HG03095 (cell line): ENCODE measurements around the gene EMX1.

Experiments used
- ATAC-seq: cut with Tn5 transposase; IDR thresholded peaks from one replicate; pipeline ENCODE4 v1.9.1; 2021; ENCODE audit warnings: moderate library complexity; ENCODE audit not compliant: unreplicated experiment

EMX1 gene

DNA sequence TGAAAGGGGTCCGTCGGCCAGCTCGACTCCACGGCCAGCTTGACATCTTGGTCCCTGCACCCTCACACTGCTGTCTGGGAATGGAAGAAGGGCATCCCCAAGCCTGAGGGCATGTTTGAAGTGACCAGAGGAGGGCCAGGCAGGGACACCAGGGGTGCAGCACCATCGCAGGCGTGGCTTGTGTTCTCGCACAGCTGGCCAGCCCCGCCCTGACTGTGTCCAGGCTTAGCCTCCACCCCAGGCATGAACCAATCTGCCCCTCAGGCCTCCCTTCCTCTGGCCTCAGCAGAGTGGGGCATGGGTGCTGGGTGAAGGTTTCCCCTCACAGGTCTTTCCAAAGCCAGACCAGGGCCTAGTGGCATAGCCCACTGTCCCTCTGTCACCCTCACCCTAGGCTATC, 25.0 kb downstream of the EMX1 start:
- no peak for ATAC-seq

DNA sequence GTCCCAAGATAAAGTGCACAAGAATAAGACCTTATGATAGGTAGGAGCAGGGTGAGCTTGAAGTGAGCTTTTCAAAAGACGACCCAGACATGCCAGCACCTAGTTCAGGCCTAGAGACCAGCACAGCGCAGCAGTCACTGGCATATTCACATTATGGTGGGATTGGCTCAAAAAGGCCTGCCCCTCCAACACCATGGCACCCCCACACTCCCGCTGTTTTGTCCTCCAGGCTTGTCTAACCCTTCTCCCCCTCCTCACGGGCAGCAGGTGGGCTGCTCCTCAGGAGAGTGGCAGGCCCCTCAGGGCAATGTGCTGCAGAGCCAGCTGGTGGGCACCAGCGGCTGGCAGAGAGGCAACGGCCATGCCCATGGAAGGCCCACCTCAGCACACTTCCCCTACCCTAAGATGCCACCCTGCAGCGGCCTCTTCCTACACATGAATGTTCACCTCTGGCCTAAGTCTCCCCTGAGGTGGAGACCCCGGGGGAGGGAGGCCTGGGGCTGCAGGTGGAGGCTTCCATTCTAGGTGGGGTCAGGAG, 25.6 kb downstream of the EMX1 start:
- no peak for ATAC-seq

DNA sequence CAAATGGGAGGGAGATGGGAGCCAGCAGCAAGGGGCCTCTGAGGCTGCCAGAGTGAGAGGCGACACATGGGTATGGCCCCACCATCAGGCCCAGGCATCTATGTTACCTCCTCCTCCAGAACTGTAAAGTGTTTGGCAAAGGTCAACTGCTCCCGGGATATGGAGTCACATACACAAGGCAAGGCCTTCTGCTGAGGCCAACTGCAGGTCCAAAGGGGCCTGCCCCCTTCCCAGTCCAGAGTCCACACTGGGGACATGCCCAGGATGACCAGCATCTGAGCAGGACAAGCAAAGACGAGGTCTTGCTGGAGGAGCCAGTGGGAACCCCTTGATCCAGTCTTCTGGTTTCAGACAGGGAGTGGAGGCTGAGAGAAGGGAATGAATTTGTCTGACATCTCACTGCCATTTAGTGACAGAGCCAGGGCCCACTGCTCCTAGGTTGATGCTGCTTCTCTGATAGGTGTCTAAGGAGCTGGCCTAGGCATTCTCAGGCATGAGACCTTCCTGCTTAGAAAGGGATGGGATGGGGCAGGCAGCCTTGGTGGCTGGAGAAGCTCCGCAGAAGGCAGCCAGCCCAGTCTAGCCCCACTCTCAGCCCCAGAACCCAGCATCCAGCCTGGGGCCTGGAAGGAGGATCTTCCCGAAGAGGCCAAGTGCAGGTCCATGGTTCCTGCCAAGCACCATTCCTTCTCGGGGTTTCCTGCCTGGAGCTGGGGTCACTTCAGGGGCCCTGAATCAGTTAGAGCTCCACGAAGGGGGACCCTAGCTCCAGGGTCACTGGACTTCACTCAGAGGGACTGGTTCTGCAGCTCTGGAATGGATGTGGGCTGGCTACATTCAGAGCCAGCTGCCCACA, 26.4 kb downstream of the EMX1 start:
- no peak for ATAC-seq

DNA sequence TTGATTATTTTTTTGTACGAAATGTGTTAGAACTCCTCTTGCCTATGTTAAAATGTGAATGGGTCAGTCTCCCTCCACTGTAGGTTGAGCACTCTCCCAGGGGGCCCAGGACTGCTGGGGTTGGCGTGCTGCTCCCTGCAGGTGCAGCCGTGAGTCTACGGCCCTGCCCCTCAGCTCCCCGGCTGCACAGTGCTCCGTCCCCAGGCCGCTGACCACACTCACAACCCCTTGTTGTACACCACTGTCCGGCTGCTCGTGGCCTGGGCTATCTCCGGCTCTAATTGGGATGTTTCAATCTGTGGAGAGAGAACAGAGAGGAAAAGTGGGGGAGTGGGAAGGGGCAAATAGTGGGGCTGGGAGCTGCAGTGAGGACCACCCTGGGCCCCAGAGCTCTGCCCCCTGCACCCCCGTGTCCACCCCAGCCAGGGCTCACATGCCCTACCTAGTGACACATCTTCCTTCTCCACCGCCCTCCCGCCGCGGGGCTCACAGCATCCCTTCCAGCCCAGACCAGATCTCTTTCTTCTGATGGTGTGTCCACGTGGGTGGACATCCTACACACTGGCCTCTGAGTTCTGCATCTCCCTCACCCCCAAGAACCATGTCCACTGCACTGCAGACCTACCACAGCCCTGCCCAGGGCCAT, 27.6 kb downstream of the EMX1 start:
- ATAC-seq: no peak

DNA sequence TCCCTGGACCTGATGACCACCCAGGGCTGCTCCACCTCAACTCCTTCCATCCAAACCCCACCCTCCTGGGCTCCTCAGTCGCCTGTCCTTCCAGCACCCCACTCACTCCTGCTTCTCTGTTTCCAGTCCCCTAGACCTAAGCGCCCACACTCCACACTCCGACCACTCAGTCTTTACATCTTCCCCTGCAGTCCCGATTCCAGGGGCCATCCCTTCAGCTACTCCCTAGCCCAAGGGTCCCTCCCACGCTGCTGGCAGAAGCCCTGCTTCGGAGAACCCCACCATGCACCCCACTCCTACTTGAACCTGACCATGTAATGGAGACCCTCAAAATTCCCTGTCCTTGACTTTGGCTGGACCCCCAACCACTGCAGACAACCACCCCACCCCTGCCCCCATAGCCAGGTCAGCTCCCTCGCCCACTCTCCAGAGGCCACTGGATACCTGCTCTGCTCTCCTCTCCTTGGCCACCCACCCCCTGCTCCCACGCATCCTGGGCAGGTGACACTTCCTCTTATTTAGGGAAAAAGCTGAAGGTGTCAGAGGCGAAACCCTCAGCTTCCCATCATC, 28.2 kb downstream of the EMX1 start:
- no peak for ATAC-seq

DNA sequence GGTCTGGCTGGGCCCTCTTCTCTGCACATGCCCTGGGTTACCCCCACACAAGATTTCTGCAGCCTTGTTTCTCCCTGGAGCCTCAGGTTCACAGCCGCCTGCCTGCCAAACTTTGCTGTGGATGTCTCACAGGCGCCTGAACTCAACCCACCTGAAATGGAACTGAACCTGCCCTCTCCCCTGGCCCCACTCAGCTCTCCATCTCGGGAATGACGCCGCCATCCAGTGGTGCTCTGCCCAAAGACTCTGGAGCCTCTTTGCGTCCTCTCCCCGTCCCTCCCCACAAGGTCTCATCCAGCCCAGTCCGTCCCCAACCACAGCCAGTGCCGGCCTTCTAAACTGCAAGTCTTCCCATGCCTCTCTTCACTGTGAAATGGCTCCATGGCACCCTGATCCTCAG, 29.1 kb downstream of the EMX1 start:
- no peak for ATAC-seq

DNA sequence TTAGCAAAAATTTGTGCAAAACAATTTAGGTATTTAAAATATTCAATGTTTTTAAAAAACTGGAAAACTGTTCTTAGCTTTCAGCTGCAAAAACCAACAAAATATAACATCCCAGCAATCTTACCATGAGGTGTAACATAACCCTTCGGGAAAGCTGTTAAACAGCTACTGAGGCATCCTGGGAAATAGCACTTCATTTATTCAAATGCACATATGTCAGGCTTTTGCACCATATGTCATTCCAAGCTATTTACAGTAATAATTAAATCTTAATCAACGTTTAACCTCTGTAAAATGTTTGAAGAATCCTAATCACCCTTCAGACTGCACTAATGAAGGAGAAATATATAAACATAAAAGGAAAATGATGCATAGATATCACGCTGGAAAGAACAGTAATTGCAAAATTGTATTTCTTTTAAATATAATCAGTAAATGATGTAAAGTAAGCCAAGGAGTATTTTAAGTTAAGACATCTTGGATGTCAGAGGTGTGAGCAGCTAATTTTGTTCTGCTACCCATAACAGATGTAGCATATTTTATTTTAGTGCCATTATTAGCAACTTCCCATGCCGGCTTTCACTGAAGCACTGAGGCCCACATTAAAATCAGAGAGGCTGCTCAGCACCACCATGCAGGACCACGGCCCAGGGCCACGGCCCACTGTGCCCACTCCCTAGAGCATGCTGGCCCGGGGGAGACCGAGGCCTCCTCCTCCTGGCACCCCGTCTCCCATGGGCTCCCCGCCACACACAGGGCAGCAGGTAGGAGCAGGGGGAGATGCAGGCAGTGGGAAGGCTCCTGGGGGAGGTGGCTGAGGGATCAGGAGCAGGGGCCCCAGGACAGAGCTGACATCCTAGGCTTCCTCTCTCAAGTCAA, 30.9 kb downstream of the EMX1 start:
- no peak for ATAC-seq

DNA sequence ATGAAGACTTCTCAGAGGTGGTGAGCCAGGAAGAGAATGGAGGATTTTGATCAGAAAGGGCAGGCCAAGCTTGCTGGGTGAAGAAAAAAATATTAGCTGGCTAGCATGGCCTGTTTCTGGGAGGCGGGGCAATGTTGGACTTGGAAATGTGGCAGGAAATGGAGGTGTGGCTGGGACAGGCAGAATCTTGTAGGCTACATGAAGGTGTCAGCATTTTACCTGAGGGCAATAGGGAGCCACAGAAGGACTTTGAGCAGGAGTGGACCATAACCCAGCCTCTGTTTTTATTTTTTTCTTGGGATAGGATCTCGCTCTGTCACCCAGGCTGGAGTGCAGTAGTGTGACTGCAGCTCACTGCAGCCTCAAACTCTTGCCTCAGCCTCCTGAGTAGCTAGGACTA, 31.7 kb downstream of the EMX1 start:
- no peak for ATAC-seq

DNA sequence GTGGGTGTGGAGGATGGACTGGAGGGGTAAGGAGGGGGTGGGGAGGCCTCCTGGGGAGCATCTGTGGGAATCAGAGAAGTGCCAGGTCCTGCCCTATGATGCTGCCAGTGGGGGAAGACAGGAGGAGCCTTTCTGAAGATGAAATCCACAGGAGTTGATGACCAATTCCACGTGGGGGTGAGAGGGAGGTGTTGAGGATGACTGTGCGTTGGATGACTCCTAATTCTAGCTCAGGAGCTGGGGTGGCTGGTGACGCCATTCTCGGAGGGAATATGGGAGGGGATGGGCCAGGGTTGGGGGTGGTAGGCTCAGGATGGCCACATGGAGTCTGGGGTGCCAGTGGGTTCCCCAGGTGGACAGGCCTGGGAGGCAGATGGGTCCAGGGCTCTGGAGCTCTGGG, 32.3 kb downstream of the EMX1 start:
- ATAC-seq: no peak

DNA sequence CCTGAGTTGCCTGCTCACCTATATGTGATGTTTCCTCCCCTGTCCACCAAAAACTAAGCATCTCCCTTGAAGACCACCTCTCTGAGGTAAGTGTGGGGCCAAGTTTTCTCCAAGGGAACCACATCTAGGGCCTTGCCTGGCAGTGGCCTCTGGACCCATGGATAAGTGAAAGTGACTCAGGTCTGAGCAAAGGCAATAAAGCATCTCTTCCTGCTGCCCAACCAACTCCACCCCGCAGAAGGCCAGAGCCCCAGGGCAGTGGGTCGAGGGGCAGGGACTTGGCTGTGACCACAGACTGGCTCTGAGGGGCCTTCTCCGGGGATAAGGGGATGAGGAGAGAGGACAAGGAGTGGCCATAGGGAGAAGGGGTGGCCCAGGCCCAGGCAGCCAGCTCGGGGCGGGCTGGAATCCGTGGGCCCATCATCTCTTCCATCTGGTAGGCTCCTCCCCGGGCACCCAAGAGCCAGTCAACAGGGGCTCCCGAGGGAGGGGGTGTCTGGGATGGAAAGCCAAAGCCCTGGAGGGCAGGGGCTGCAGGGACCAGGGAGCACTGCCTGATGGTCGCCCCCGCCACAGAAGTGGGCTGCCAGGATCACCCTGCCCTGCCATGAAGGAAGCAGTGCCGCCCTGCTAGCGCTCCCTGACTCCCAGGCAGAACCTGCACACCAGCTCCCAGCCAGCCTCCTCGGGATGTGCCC, 33.4 kb downstream of the EMX1 start:
- ATAC-seq: no peak

DNA sequence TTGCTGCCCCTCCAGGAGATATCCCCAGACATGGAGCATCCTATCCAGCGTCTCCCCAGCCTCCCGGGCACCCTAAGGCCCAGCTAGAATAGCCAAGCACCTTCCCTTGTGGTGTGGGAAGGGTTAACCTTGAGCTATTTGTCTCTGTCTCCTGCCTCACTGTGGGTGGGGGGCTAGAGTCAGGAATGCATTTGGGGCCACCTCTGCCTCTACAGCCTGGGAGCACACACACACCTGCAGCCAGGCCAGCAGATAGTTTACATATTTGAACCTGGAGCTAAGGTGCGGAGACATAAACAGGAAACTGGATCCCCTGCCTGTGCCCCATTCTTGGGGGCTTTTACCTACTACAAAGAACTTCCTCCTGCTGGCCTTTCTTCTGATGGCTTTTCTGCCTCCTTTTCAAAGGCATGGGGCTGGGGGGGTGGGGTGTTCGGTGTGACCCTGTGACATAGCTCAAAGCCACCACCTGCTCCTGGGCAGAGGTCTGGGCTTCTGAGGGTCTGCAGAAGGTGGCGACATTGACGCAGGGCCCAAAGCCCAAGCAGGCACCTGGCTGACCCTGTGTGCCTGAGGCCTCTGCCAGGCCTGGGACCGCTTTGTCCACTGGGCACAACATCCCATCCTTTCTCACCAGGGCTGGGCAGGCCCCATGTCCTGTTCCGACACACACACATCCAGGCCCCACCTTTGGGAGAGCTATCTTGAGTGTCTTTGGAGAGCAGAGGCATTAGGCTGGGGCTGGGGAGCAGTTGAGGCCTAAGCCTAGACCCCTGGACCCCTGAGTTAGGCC, 34.2 kb downstream of the EMX1 start:
- no peak for ATAC-seq

DNA sequence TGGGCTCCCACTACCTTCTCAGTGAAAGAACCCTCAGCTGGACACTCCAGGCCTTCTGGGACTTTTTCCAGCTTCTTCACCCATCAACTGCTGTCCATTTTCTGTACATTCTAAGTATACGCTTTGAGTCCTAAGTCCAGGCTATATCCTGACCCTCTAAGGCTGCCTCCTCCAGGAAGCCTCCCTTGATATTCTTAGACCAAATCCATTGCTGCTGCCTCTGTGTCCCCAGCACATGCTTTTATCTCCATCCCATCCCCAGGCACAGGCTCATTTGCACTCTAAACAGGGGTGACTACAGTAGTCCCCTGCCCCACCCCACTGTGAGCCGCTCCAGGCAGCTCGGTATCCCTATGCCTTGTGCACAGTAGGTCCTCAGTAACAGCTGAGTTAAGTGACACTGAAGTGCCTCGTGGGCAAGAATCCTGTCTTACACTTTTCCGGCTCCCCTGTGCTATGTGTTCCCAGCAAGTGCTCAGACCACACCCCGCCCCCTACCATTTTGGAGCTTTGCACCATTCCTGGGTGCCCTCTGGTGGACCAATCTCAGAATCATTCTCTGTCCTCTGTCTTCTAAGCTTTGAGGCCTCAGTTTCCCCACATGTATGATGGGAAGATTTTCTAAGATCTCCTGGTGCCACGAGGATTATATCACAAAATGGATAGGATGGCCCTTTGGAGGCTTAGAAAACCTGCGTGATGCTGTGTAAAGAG, 34.9 kb downstream of the EMX1 start:
- ATAC-seq: no peak

DNA sequence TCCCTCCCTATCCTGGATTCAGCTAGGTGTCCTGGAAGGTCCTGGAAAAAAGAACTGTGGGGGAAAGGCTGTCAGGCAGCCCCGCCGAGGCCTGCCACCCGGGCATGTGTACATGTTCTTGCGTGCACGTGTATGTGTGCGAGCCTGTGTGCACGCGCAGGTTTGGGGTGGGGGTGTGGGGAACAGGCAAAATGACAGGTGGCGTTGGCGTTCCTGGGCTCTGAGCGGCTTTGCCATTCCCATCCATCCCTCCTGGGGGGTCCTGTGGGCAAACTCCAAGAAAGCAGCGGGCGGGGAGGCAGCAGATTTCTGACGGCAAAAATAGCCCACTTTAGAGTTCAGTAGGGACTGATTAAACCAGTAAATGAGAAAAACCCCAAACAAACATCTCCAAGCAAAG, 35.6 kb downstream of the EMX1 start:
- no peak for ATAC-seq

DNA sequence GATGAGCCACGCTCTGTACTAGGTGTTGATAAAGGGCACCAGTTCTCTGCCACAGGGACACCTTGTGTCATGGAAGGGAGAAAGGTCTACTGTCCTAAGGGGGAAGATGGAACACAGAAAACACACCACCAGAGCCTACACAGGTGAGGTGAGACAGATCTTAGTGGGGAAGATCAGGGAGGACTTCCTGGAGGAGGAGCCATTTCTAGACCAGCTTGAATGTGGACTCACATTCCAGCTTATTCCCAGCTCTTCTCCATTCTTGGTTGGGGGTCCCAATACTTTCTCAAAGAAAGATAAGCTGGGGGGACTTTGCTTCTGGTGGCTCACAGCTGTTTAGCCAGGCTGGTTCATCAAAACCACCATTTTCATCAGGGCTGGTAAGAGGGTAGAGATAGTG, 36.2 kb downstream of the EMX1 start:
- no peak for ATAC-seq

DNA sequence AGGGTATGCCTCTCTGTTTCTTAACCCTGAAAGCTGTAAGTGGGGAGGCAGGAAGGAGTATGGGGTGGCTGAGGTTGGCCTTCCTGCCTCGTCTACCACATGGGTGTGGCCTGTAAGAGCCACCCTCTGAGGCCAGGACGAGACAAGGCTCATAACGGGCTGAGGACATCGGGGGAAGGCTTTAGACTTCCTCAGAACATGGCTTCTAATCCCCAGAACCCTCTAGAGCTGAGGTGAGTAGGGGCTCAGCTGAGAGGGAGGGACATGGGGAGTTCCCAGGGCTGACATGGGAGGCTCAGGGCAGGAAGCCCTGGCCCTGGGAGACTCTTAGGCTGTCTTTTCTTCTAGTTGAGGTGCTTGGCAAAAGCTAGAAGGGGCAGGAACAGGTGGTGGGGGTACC, 36.7 kb downstream of the EMX1 start:
- ATAC-seq: no peak

DNA sequence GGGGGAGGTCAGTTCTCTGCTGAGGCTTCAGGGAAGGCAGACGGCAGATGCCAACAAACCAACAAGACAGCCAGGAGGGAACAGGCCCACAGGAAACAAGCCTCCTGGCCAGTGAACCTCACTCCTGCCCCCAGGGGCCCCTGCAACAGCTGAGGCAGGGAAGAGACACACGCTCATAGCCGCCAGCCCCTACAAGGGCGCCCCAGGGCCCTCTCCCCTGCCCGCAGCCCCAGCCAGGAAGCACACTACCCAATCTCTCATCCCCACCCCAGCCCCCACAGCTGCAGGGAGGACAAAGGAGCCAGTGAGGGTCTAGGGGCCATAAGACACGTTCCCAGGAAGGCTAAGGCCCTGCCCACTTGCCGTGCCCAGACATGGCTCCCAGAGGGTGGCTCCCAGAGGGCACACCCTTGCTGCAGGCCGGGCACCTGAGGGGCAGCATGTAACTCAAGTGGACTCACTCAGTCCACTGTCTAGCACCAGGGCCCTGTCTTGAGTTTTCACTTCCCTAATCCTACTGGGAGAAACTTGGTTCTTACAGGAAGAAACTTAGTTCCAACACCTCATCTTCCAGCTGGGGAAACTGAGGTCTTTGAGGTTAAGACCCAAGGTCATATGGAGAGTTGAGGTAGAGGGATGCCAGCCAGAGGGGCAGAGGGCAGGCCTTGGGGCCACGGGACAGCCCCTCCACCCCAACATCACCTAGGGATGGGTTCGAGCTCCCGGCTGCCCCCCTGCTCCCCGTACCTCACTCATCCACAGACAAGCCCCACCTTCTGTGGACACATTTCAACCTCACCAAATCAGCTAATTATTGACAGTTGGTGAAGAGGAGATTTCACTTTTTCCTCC, 37.3 kb downstream of the EMX1 start:
- no peak for ATAC-seq

DNA sequence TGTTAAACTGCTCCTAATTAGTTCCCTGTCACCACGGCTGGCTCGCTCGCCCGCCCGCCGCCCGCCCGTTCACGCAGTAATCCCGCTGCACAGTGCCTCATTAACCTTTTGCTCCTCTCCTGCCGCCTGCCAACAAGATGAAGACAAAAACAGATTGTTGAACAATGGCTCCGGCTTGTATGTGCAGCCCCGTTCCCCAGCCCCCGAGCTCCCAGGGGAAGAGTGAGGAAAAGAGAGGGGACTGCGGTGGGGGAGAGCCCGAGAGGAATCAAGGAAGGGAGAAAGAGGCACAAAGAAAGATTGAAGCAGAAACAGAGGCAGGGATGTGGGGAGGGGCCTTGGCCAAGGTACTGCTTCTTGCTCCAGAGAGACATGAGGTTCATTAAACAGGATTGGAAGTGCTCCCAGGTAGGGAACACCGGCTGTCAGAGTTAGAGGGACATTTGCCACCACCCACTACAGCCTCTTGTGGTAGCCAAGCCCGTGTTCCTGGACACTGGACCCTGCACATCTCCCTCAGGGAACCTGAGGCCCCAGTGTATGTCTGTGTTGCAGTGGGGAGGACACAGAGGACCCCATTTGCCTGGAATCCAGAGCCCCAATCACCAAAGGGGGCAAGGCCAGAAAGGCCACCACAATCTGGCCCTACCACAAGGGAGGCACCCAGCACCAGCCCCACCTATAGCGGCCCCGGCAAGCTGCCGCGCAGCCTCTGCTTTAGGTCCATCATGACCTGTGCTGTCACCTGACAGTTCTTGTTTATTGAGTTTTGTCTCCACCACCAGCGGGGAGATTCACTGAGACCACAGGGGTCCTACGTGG, 38.1 kb downstream of the EMX1 start:
- no peak for ATAC-seq
